GM12801 (cell line): ENCODE results near the gene RAB36.

Source experiments
- CTCF ChIP-seq: IDR thresholded peaks from one replicate; pipeline ENCODE4 v1.5.1; 2011; ENCODE audit warnings: control low read depth; ENCODE audit not compliant: insufficient read length; ENCODE audit errors: extremely low read depth

The RAB36 gene

GRCh38 chr22:23180893-23181720 is 35.8 kb downstream of the RAB36 start:
- no peak for TF ChIP-seq CTCF

- no peak for TF ChIP-seq CTCF
These were observed 36.5 kb downstream of the RAB36 start for GRCh38 chr22:23181721-23182308.

- TF ChIP-seq CTCF, result no peak
These were observed 37.2 kb downstream of the RAB36 start for GRCh38 chr22:23182309-23183060.

- TF ChIP-seq CTCF, result no peak
These were observed 37.9 kb downstream of the RAB36 start for GRCh38 chr22:23183061-23183698.

- no peak for TF ChIP-seq CTCF
These were observed 39.0 kb downstream of the RAB36 start for GRCh38 chr22:23184100-23184763.

GRCh38 chr22:23184764-23185113 is 39.5 kb downstream of the RAB36 start:
- TF ChIP-seq CTCF, result no peak

- no peak for TF ChIP-seq CTCF
These were observed 41.9 kb downstream of the RAB36 start for GRCh38 chr22:23187211-23187610.
